Measurements from ENCODE around the gene ZKSCAN5.

DNA sequence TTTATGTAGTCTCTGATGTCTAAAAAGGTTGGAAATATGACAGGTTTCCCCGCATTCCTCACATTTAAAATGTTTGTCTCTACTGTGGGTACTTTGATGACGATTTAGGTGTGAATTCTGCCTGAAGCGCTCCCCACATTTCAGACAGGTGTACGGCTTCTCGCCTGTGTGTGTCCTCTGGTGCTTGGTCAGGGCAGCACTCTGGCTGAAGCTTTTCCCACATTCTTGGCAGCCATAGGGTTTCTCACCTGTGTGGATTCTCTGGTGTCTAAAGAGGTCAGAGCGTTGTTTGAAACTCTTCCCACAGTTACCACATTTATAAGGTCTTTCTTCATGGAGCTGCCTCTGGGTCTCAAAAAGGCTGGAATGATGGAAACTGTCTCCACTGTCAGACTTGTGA is 10.6 kb upstream of the ZKSCAN5 start:
- TF ChIP-seq, protein P1, sequence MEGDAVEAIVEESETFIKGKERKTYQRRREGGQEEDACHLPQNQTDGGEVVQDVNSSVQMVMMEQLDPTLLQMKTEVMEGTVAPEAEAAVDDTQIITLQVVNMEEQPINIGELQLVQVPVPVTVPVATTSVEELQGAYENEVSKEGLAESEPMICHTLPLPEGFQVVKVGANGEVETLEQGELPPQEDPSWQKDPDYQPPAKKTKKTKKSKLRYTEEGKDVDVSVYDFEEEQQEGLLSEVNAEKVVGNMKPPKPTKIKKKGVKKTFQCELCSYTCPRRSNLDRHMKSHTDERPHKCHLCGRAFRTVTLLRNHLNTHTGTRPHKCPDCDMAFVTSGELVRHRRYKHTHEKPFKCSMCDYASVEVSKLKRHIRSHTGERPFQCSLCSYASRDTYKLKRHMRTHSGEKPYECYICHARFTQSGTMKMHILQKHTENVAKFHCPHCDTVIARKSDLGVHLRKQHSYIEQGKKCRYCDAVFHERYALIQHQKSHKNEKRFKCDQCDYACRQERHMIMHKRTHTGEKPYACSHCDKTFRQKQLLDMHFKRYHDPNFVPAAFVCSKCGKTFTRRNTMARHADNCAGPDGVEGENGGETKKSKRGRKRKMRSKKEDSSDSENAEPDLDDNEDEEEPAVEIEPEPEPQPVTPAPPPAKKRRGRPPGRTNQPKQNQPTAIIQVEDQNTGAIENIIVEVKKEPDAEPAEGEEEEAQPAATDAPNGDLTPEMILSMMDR (IDR thresholded peaks at IDR 0.05; ENCODE audit: low read length) = no peak
- TF ChIP-seq EZH2 (IDR thresholded peaks at IDR 0.05; ENCODE audit: borderline replicate concordance, low read length) = no peak
